ENCODE measurements around the gene FGR. TPM values are rescaled to one million over a fixed set of nuclear protein-coding genes. Genes with fewer than 3 reads are reported as not detected.

Gene FGR
- total and polyA plus RNA-seq, 2 of the 13 experiments (the other 11 are each of a cell fraction or from before 2014, with no cell fraction given) = not detected

DNA sequence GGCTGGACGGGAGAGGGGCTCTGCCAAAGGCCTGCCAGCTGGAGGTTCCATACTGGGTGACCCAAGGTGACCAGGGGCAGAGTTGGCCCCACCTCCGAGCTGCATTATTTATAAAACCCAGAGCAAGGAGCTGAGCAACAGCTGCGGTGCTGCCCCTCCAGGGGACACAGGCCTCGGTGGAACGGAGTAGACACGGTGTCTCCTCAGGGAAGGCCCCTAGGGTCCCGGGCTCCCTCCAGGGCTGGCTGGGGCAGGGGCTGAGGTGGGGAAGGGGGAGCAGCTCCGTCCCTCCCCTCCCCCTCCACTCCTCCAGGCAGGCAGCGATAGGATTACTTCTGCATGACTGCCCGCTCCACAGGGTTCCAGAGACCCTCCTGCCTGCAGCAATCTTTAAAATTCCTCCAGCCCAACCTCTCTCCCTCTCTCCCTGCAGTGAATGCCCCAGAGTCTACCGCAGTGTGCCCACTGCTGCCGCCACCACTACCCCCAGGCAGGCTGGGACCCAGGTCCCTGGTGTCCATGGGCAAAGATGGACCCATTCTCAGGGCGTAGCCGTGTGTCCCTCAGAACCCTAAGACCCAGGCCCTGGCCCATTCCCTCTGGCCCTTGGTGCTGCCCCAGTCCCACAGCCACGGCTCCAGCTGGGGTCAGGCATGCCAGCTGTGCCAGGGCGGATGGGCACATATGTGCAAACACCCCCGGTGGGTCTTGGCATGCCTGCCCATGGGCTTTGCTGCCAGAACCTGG, 41.9 kb downstream of the FGR start:
- Histone ChIP-seq H3K27ac (ENCODE audit: extremely low read length, insufficient read depth, low read length) (no peak overlapping the region), H2AFZ (ENCODE audit: low read length) (no peak overlapping the region), H4K20me1 (ENCODE audit: insufficient read depth, low read length) (peaks cover 7% of the 10 kb centered on the region; the same call in 1 of the 2 replicates), H3K9me3 (ENCODE audit: low read length) (no peaks in the 10 kb centered on the region), H3K4me1 (ENCODE audit: insufficient read depth, low read length) (peaks cover 53% of the 10 kb centered on the region), H3K36me3 (replicated peaks in 1 of 2; ENCODE audit: control insufficient read depth in 1 of 2, insufficient read depth in 2 of 2, low read length in 2 of 2) (peaks cover 0 to 3% of the 10 kb centered on the region in 2 experiments; a peak in 2 of 5 replicates), H3K79me2 (ENCODE audit: insufficient read depth, low read length) (peaks cover 16% of the 10 kb centered on the region), H3K27me3 (ENCODE audit: control insufficient read depth in 1 of 2, insufficient read depth in 2 of 2, low read length in 2 of 2) (no peaks in the 10 kb centered on the region), H3K4me2 (ENCODE audit: low read depth, low read length) (no peak overlapping the region), H3K4me3 (replicated peaks in 1 of 3; ENCODE audit: insufficient read depth in 1 of 3, low read depth in 2 of 3, low read length in 3 of 3) (no peak overlapping the region), H3K9ac (ENCODE audit: insufficient read depth, low read depth, low read length) (no peak overlapping the region)
- no peak for FAIRE-seq
- no peak for ATAC-seq
- CTCF ChIA-PET (ENCODE audit: low intra/inter-chr PET ratio, low total read pairs) = no interaction called here
- TF ChIP-seq SP1 (IDR thresholded peaks at IDR 0.05) (no peak), SP1 (CRISPR knock-in tag; IDR thresholded peaks at IDR 0.05) (no peak), HNRNPL (IDR thresholded peaks at IDR 0.05; ENCODE audit: low read depth, low read length) (0 out of 2 replicates have a peak, but pooled peaks have one; percentile 65)
- no peak for DNase-seq (ENCODE audit: low spot score)
- BruUV-seq (replicated peaks) = no TSS peak
- 93% methylated on average over 5 of the region's 17 CpGs for WGBS (ENCODE audit: low lambda C conversion rate)
- POLR2A ChIA-PET = interaction anchor here (1.4 kb wide), 1 partner anchor 11 kb away, joined by 4 read pairs; the partner anchor contains the start of gene AHDC1
- intact Hi-C loops (cut with micrococcal nuclease; ENCODE audit: unreplicated experiment) = no loop called here
- in situ Hi-C loops (cut with HindIII; ENCODE audit: extremely low pct_ligation_motif_present, low pct_unique_long_range_greater_than_20kb) = no loop called here

GRCh38 chr1:27592232-27592930, 42.6 kb downstream of the FGR start:
- Histone ChIP-seq H3K4me2 (ENCODE audit: low read depth, low read length) (no peak overlapping the region), H2AFZ (ENCODE audit: low read length) (no peak overlapping the region), H3K36me3 (replicated peaks in 1 of 2; ENCODE audit: control insufficient read depth in 1 of 2, insufficient read depth in 2 of 2, low read length in 2 of 2) (peaks cover 0 to 3% of the 10 kb centered on the region in 2 experiments; a peak in 2 of 5 replicates), H3K27ac (ENCODE audit: extremely low read length, insufficient read depth, low read length) (no peak overlapping the region), H3K4me1 (ENCODE audit: insufficient read depth, low read length) (peaks cover 59% of the 10 kb centered on the region), H3K27me3 (ENCODE audit: control insufficient read depth in 1 of 2, insufficient read depth in 2 of 2, low read length in 2 of 2) (no peaks in the 10 kb centered on the region), H4K20me1 (ENCODE audit: insufficient read depth, low read length) (0 out of 2 replicates have a peak, but pooled peaks cover 4% of the 10 kb centered on the region), H3K9ac (ENCODE audit: insufficient read depth, low read depth, low read length) (no peak overlapping the region), H3K79me2 (ENCODE audit: insufficient read depth, low read length) (peaks cover 10% of the 10 kb centered on the region), H3K9me3 (ENCODE audit: low read length) (no peaks in the 10 kb centered on the region), H3K4me3 (replicated peaks in 1 of 3; ENCODE audit: insufficient read depth in 1 of 3, low read depth in 2 of 3, low read length in 3 of 3) (no peak overlapping the region)
- FAIRE-seq = no peak
- in situ Hi-C loops (cut with HindIII; ENCODE audit: extremely low pct_ligation_motif_present, low pct_unique_long_range_greater_than_20kb) (no loop called here), intact Hi-C loops (cut with micrococcal nuclease; ENCODE audit: unreplicated experiment) (no loop called here)
- no peak for DNase-seq (ENCODE audit: low spot score)
- ChIA-PET CTCF (ENCODE audit: low intra/inter-chr PET ratio, low total read pairs) (no interaction called here), POLR2A (interaction anchor here (1.4 to 2.0 kb wide), 2 partner anchors 10 to 12 kb away, joined by 4 to 5 read pairs; partner anchors contain the start of gene AHDC1)
- WGBS (ENCODE audit: low lambda C conversion rate) = 94% methylated on average over 16 of the region's 22 CpGs
- ATAC-seq = no peak
- BruUV-seq (replicated peaks) = no TSS peak
- TF ChIP-seq KAT8 (CRISPR knock-in tag; IDR thresholded peaks at IDR 0.05) (no peak), MAFF (IDR thresholded peaks at IDR 0.05; ENCODE audit: low read depth, low read length) (no peak), AFF4 (CRISPR knock-in tag; IDR thresholded peaks at IDR 0.05) (no peak), ZNF772 (CRISPR knock-in tag; IDR thresholded peaks at IDR 0.05) (no peak), ZSCAN25 (CRISPR knock-in tag; IDR thresholded peaks at IDR 0.05) (no peak), HES4 (CRISPR knock-in tag; IDR thresholded peaks at IDR 0.05; ENCODE audit: borderline replicate concordance) (no peak), PCBP1 (IDR thresholded peaks at IDR 0.05; ENCODE audit: borderline replicate concordance, low read depth, low read length) (0 out of 2 replicates have a peak, but pooled peaks have one; percentile 26), ZNF225 (CRISPR knock-in tag; IDR thresholded peaks at IDR 0.05) (no peak), ZNF768 (CRISPR knock-in tag; IDR thresholded peaks at IDR 0.05) (peak; percentile 64; the same call in 1 of the 2 replicates)
